Esophagus muscularis mucosa (tissue), 4 donors: Measurements from ENCODE around the gene CELF2.

ENCODE experiments used
- EP300 ChIP-seq: sonication (generic); formaldehyde crosslinking; IDR thresholded peaks from one replicate; pipeline ENCODE4 v1.6.1; 2017; ENCODE audit warnings: antibody characterized with exemption
- POLR2A ChIP-seq: fragments of 450-650 bp; IDR thresholded peaks from one replicate; pipeline ENCODE4 v1.6.1; 2017; ENCODE audit warnings: antibody characterized with exemption, moderate library complexity, mild to moderate bottlenecking, low read depth
- POLR2AphosphoS5 ChIP-seq, 2 donors: sonication (generic); formaldehyde crosslinking; IDR thresholded peaks; one replicate each; pipeline ENCODE4 v1.6.1; 2017; ENCODE audit warnings: antibody characterized with exemption in 2 of 2
- TF ChIP-seq, protein P1 (sequence below), 3 experiments: fragments of 200-600 bp in 2 of 3; fragments of 450-650 bp in 1 of 3; sonication (generic) in 2 of 3; IDR thresholded peaks; one replicate each; pipeline ENCODE4 v1.5.1; 2017 to 2019; ENCODE audit warnings: antibody characterized with exemption in 3 of 3, mild to moderate bottlenecking in 2 of 3, moderate library complexity in 1 of 3

DNA sequence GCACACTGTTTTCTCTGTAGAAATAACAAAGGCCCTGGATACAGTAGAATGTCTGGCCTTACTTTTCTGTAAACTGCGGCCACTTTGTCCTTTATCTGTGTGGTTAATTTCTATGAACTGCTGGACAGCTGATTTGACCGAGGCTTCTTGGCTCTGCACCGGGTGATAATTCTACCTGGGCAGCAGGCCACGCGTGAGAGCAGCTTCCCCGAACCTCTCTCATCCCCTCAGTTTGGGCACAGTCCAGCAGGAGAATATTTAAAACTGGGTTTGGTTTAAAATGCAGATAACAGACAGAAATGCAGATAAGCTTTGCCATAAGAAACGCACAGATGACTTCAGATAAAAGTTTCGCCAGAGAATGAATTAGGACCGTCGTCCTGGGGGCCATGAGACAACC lies 81.0 kb downstream of the CELF2 start:
- TF ChIP-seq POLR2A (no peak), POLR2AphosphoS5 (IDR thresholded peaks at IDR 0.05) (no peak), EP300 (no peak)
- TF ChIP-seq, protein P1, sequence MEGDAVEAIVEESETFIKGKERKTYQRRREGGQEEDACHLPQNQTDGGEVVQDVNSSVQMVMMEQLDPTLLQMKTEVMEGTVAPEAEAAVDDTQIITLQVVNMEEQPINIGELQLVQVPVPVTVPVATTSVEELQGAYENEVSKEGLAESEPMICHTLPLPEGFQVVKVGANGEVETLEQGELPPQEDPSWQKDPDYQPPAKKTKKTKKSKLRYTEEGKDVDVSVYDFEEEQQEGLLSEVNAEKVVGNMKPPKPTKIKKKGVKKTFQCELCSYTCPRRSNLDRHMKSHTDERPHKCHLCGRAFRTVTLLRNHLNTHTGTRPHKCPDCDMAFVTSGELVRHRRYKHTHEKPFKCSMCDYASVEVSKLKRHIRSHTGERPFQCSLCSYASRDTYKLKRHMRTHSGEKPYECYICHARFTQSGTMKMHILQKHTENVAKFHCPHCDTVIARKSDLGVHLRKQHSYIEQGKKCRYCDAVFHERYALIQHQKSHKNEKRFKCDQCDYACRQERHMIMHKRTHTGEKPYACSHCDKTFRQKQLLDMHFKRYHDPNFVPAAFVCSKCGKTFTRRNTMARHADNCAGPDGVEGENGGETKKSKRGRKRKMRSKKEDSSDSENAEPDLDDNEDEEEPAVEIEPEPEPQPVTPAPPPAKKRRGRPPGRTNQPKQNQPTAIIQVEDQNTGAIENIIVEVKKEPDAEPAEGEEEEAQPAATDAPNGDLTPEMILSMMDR (IDR thresholded peaks at IDR 0.05), result no peak
